Esophagus squamous epithelium (tissue), 5 donors: ENCODE data around the gene SAXO1. TPM values are rescaled to one million over a fixed set of nuclear protein-coding genes. Genes with fewer than 3 reads are reported as not detected.

Source experiments
- DNase-seq: peaks from one replicate; lab custom pipeline; 2025; lab: John Stamatoyannopoulos, UW
- H3K27ac ChIP-seq, 4 donors: fragments of 200-600 bp; sonication (generic); one replicate each; pipeline ENCODE4 v1.5.1; 2016 to 2019; ENCODE audit warnings: mild to moderate bottlenecking in 1 of 4
- H3K27me3 ChIP-seq, 4 donors: fragments of 200-600 bp; sonication (generic); 1 replicate in 3 of 4; 2 replicates in 1 of 4; pipeline versions ENCODE4 v1.5.1 to v1.6.0; 2017 to 2021; ENCODE audit warnings: antibody characterized with exemption in 1 of 4
- H3K36me3 ChIP-seq, 3 donors: fragments of 200-600 bp; sonication (generic); one replicate each; pipeline ENCODE4 v1.5.1; 2016 to 2019
- H3K4me1 ChIP-seq, 3 donors: fragments of 200-600 bp; sonication (generic); one replicate each; pipeline ENCODE4 v1.5.1; 2017 to 2019
- H3K4me3 ChIP-seq, 4 donors: fragments of 200-600 bp; sonication (generic); 1 replicate in 3 of 4; 2 replicates in 1 of 4; pipeline ENCODE4 v1.5.1; 2016 to 2019; ENCODE audit warnings: mild to moderate bottlenecking in 2 of 4, moderate library complexity in 1 of 4
- H3K9me3 ChIP-seq, 3 donors: fragments of 200-600 bp; sonication (generic); one replicate each; pipeline ENCODE4 v1.5.1; 2016 to 2019
- CTCF ChIP-seq, 6 experiments: fragments of 450-650 bp in 4 of 6; fragments of 200-600 bp in 2 of 6; sonication (generic) in 2 of 6; IDR thresholded peaks; one replicate each; pipeline ENCODE4 v1.5.1; 2016 to 2019; ENCODE audit warnings: antibody characterized with exemption in 6 of 6, mild to moderate bottlenecking in 4 of 6, moderate library complexity in 4 of 6
- POLR2A ChIP-seq, 4 donors: fragments of 450-650 bp; IDR thresholded peaks; one replicate each; pipeline ENCODE4 v1.6.1; 2017; ENCODE audit warnings: antibody characterized with exemption in 4 of 4, mild to moderate bottlenecking in 4 of 4, moderate library complexity in 3 of 4
- WGBS, 2 donors: methylation state at CpG; one replicate each; pipeline ENCODE4 v1.1.5; 2018; 5-methylcytosine and 5-hydroxymethylcytosine counted together
- intact Hi-C: fragments of 100-400 bp; cut with DNase I; formaldehyde crosslinking; loops from one replicate; pipeline ENCODE4 v1.15.0; 2022
- total RNA-seq, 4 donors: library from RNA; depleted of rRNA; stranded (reverse); fragments of >200 nt; gene quantifications; one replicate each; pipeline ENCODE4 v1.1.0, GENCODE V29; 2016
- donor health status: DM: yes; HTN: yes; CAD: no.

The SAXO1 gene
- total RNA-seq, 4 donors from 2014 or later: not detected

DNA sequence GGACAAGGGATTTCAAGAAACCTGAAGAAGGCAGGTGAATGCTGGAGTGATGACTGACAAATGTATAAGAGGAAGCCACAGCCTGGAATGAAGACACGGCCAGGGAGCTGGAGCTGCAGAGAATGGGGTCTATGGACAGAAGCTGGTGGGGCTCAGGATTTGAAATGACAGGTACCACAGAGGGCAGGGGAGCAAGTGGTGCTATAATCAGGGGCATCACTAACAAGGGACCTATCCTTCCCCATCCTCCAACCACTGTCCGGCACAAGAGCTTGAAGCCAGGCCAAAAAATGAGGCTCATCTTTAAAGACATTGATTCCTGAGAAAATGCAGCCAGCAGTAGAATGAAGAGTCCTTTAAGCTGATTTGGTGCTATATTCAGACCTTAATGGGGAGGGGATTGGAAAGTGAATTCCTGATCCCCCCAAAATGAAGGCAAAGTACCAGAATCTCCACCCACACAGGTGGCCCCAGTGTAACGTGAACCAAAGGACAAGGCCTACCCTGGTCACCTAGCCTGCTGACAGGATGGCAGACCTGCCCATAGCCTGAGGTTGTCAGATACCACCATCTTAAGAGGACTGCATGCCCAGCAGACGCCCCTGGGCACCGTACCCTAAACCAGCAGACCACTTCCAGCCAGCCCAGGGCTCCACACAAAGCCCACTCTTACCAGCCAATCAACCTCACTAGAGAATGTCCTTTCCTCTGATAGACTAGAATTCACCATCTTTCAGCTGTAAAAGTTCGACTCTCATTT, 109.2 kb downstream of the SAXO1 start:
- Histone ChIP-seq H3K4me1 (peaks cover 0 to 25% (median 0%) of the 10 kb centered on the region in 3 donors), H3K27ac (no peak overlapping the region), H3K36me3 (no peaks in the 10 kb centered on the region), H3K27me3 (no peaks in the 10 kb centered on the region), H3K4me3 (no peak overlapping the region), H3K9me3 (no peaks in the 10 kb centered on the region)
- DNase-seq: no peak
- 93 to 95% methylated on average over 3 to 6 of the region's 6 CpGs for WGBS, 2 donors
- intact Hi-C loops: no loop called here
- TF ChIP-seq CTCF (IDR thresholded peaks at IDR 0.05) (no peak), POLR2A (IDR thresholded peaks at IDR 0.05) (no peak)

GRCh38 chr9:18923167-18923566, 109.8 kb downstream of the SAXO1 start:
- WGBS, 2 donors: 25 to 44% methylated on average over 1 to 2 of the region's 2 CpGs
- H3K36me3 ChIP-seq: no peaks in the 10 kb centered on the region

GRCh38 chr9:18922161-18922885, 110.7 kb downstream of the SAXO1 start:
- no peaks in the 10 kb centered on the region for H3K9me3 ChIP-seq
- DNase-seq: no peak
- intact Hi-C loops: no loop called here
- H3K27ac ChIP-seq: no peak overlapping the region
- TF ChIP-seq POLR2A (IDR thresholded peaks at IDR 0.05) (no peak), CTCF (IDR thresholded peaks at IDR 0.05) (no peak)
- WGBS, 2 donors: 68 to 69% methylated on average over 3 to 5 of the region's 8 CpGs
- H3K4me3 ChIP-seq: no peak overlapping the region
- H3K27me3 ChIP-seq: no peaks in the 10 kb centered on the region
- peaks cover 0 to 25% (median 0%) of the 10 kb centered on the region in 3 donors for H3K4me1 ChIP-seq
- no peaks in the 10 kb centered on the region for H3K36me3 ChIP-seq

More at GRCh38 chr9:18923167-18923566, 109.8 kb downstream of the SAXO1 start:
- no peak for TF ChIP-seq CTCF (IDR thresholded peaks at IDR 0.05)
- no peak for TF ChIP-seq POLR2A (IDR thresholded peaks at IDR 0.05)
- Histone ChIP-seq H3K4me1 (peaks cover 0 to 25% (median 0%) of the 10 kb centered on the region in 3 donors), H3K4me3 (no peak overlapping the region), H3K27me3 (no peaks in the 10 kb centered on the region), H3K27ac (no peak overlapping the region), H3K9me3 (no peaks in the 10 kb centered on the region)
- no peak for DNase-seq
- intact Hi-C loops: no loop called here

DNA sequence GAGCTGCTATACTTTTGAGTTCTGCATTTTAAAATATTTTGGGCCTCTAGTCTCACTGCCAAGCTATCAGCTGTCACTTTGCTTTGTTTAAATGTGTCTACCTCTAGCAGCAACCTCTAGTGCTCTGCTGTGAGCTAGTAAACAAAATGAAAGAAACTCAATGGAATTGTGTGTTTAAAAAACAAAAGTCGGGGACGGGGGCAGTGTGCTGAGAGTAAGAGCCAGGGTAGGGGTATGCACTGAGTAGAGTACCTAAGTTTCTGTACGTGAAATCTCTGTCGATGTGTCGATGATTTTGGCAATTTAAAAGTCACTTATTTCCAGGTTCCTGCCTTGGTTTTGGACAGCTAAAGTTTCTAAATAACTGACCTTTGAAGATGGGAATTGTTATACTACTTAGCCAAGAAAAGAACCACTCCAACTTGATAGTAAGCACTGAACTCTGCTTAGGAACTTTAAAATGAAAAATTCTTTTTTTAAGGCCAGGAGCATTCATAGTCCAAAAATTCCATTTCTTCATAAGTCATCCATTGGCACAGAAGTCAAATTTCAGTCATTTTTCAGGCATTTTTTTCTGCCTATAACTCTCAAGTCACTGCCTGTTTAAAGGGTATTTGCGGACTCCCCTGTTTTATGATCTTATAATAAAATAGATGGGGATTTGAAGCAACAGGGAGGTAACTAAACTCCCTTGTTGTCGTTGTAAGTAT, 111.5 kb downstream of the SAXO1 start:
- Histone ChIP-seq H3K9me3 (no peaks in the 10 kb centered on the region), H3K27me3 (no peaks in the 10 kb centered on the region), H3K4me3 (no peak overlapping the region), H3K4me1 (peaks cover 0 to 25% (median 0%) of the 10 kb centered on the region in 3 donors), H3K27ac (no peak overlapping the region), H3K36me3 (no peaks in the 10 kb centered on the region)
- TF ChIP-seq POLR2A (IDR thresholded peaks at IDR 0.05) (no peak), CTCF (IDR thresholded peaks at IDR 0.05) (no peak)
- no peak for DNase-seq
- intact Hi-C loops: no loop called here
- 65 to 69% methylated on average over 7 of the region's 7 CpGs for WGBS, 2 donors
